WTC11 (cell line): ENCODE measurements around the gene NAALADL2. TPM values are rescaled to one million over a fixed set of nuclear protein-coding genes. Genes with fewer than 3 reads are reported as not detected.

ENCODE experiments used
- ATAC-seq: fragments of 200-7000 bp; cut with Tn5 transposase; 2 replicates; pipeline ENCODE4 v1.10.0; 2021; ENCODE audit warnings: mild to moderate bottlenecking, moderate library complexity
- CTCF ChIA-PET: fragments of 300-600 bp; sonication (Branson Sonifier 250); formaldehyde crosslinking; loops from one replicate; lab custom pipeline; 2021; ENCODE audit warnings: antibody characterized with exemption; lab: Charles Lee
- POLR2A ChIA-PET: fragments of 350-600 bp; sonication (Branson Sonifier 250); formaldehyde crosslinking; loops from one replicate; lab custom pipeline; 2021; ENCODE audit warnings: antibody characterized with exemption; lab: Charles Lee
- DNase-seq: peaks from one replicate; pipeline ENCODE4 v3.0.0; 2021; ENCODE audit warnings: low spot score
- H3K27ac Mint-ChIP-seq: 2 replicates; pipeline ENCODE4 v1.8.0; 2021; ENCODE audit warnings: mixed read lengths
- H3K27me3 Mint-ChIP-seq: 2 replicates; pipeline ENCODE4 v1.8.0; 2021; ENCODE audit warnings: low read depth, mild to moderate bottlenecking, moderate library complexity, mixed read lengths
- H3K36me3 Mint-ChIP-seq: 2 replicates; pipeline ENCODE4 v1.8.0; 2021; ENCODE audit warnings: mixed read lengths
- H3K4me1 Mint-ChIP-seq: 2 replicates; pipeline ENCODE4 v1.8.0; 2022; ENCODE audit warnings: mixed read lengths
- H3K4me3 Mint-ChIP-seq: 2 replicates; pipeline ENCODE4 v1.8.0; 2021; ENCODE audit warnings: mild to moderate bottlenecking, moderate library complexity, mixed read lengths
- H3K9me3 Mint-ChIP-seq: 2 replicates; pipeline ENCODE4 v1.8.0; 2021; ENCODE audit warnings: mixed read lengths
- ARID4B ChIP-seq: sonication (generic); formaldehyde crosslinking; IDR thresholded peaks from 2 replicates; pipeline ENCODE4 v1.8.0; 2023; ENCODE audit warnings: missing genetic modification reagents, mild to moderate bottlenecking, borderline replicate concordance
- ATF3 ChIP-seq: sonication (generic); formaldehyde crosslinking; conservative IDR thresholded peaks from 2 replicates; pipeline ENCODE4 v1.8.1; 2022; ENCODE audit warnings: mild to moderate bottlenecking, missing genetic modification reagents
- E2F1 ChIP-seq: sonication (generic); formaldehyde crosslinking; IDR thresholded peaks from 2 replicates; pipeline ENCODE4 v1.8.0; 2022; ENCODE audit warnings: mild to moderate bottlenecking, missing genetic modification reagents
- ESRRA ChIP-seq: sonication (generic); formaldehyde crosslinking; IDR thresholded peaks from 2 replicates; pipeline ENCODE4 v1.8.1; 2022; ENCODE audit warnings: mild to moderate bottlenecking, missing genetic modification reagents, borderline replicate concordance
- HMGXB4 ChIP-seq: sonication (generic); formaldehyde crosslinking; IDR thresholded peaks from 2 replicates; pipeline ENCODE4 v1.8.1; 2023; ENCODE audit warnings: mild to moderate bottlenecking, moderate library complexity, missing genetic modification reagents
- JUN ChIP-seq: sonication (generic); formaldehyde crosslinking; IDR thresholded peaks from 2 replicates; pipeline ENCODE4 v1.8.0; 2023; ENCODE audit warnings: mild to moderate bottlenecking, missing genetic modification reagents
- KAT7 ChIP-seq: sonication (generic); formaldehyde crosslinking; IDR thresholded peaks from 2 replicates; pipeline ENCODE4 v1.8.1; 2023; ENCODE audit warnings: missing genetic modification reagents, mild to moderate bottlenecking, borderline replicate concordance
- MXD4 ChIP-seq: fragments of 250-450 bp; sonication (Bioruptor Pico); IDR thresholded peaks from 2 replicates; pipeline ENCODE4 v1.8.0; 2021; ENCODE audit warnings: mild to moderate bottlenecking, moderate library complexity, borderline replicate concordance
- NFE2L1 ChIP-seq: sonication (generic); formaldehyde crosslinking; IDR thresholded peaks from 2 replicates; pipeline ENCODE4 v1.8.1; 2023; ENCODE audit warnings: missing genetic modification reagents
- PREB ChIP-seq: sonication (generic); formaldehyde crosslinking; IDR thresholded peaks from 2 replicates; pipeline ENCODE4 v1.8.1; 2022; ENCODE audit warnings: mild to moderate bottlenecking, missing genetic modification reagents, moderate library complexity, borderline replicate concordance
- PRRX2 ChIP-seq: fragments of 250-450 bp; sonication (Bioruptor Pico); IDR thresholded peaks from 2 replicates; pipeline ENCODE4 v1.8.0; 2021; ENCODE audit warnings: mild to moderate bottlenecking
- RELA ChIP-seq: sonication (generic); formaldehyde crosslinking; IDR thresholded peaks from 2 replicates; pipeline ENCODE4 v1.8.1; 2022; ENCODE audit warnings: missing genetic modification reagents, mild to moderate bottlenecking, borderline replicate concordance
- SMAD3 ChIP-seq: sonication (generic); formaldehyde crosslinking; IDR thresholded peaks from 2 replicates; pipeline ENCODE4 v1.8.0; 2022; ENCODE audit warnings: missing genetic modification reagents, mild to moderate bottlenecking, borderline replicate concordance
- USF1 ChIP-seq: sonication (generic); formaldehyde crosslinking; IDR thresholded peaks from 2 replicates; pipeline ENCODE4 v1.8.0; 2022; ENCODE audit warnings: mild to moderate bottlenecking, missing genetic modification reagents
- ZBTB43 ChIP-seq: sonication (generic); formaldehyde crosslinking; IDR thresholded peaks from 2 replicates; pipeline ENCODE4 v1.8.1; 2023; ENCODE audit warnings: mild to moderate bottlenecking, missing genetic modification reagents
- ZNF232 ChIP-seq: sonication (generic); formaldehyde crosslinking; IDR thresholded peaks from 2 replicates; pipeline ENCODE4 v1.8.0; 2022; ENCODE audit warnings: mild to moderate bottlenecking, missing genetic modification reagents
- ZNF263 ChIP-seq: sonication (generic); formaldehyde crosslinking; IDR thresholded peaks from 2 replicates; pipeline ENCODE4 v1.8.1; 2022; ENCODE audit warnings: low read depth, mild to moderate bottlenecking, moderate library complexity, missing genetic modification reagents
- ZNF423 ChIP-seq: fragments of 250-450 bp; sonication (Bioruptor Pico); IDR thresholded peaks from 2 replicates; pipeline ENCODE4 v2.1.2; 2022; ENCODE audit warnings: mild to moderate bottlenecking, moderate library complexity
- ZSCAN18 ChIP-seq: fragments of 250-450 bp; sonication (Bioruptor Pico); IDR thresholded peaks from 2 replicates; pipeline ENCODE4 v2.1.2; 2022; ENCODE audit warnings: mild to moderate bottlenecking, moderate library complexity
- total RNA-seq: library from RNA; stranded (reverse); gene quantifications from 3 replicates; pipeline ENCODE4 v1.2.3, GENCODE V29; 2021

Gene NAALADL2
- total RNA-seq, 1 experiment from 2014 or later = 1.2 TPM

- ChIA-PET CTCF (no interaction called here), POLR2A (no interaction called here)
- no peak for ATAC-seq
- DNase-seq = no peak
- TF ChIP-seq RELA (CRISPR knock-in tag) (no peak), KAT7 (CRISPR knock-in tag) (no peak), ZSCAN18 (CRISPR knock-in tag) (no peak), USF1 (CRISPR knock-in tag) (no peak), PREB (CRISPR knock-in tag) (no peak), ZNF423 (no peak), HMGXB4 (CRISPR knock-in tag) (no peak), ATF3 (CRISPR knock-in tag) (no peak), ZNF263 (CRISPR knock-in tag) (no peak), JUN (CRISPR knock-in tag) (no peak), SMAD3 (CRISPR knock-in tag) (no peak), E2F1 (CRISPR knock-in tag) (no peak)
- Mint-ChIP-seq H3K27me3 (no peaks in the 10 kb centered on the region), H3K36me3 (no peaks in the 10 kb centered on the region), H3K27ac (no peak overlapping the region), H3K9me3 (0 out of 2 replicates have a peak, but pooled peaks cover 3% of the 10 kb centered on the region), H3K4me1 (peaks cover 7% of the 10 kb centered on the region), H3K4me3 (no peak overlapping the region)
These were observed 436.4 kb downstream of the NAALADL2 start for GRCh38 chr3:175295248-175296130.

- no peaks in the 10 kb centered on the region for H3K36me3 Mint-ChIP-seq
- H3K27me3 Mint-ChIP-seq = no peaks in the 10 kb centered on the region
- no peak overlapping the region for H3K4me3 Mint-ChIP-seq
- ChIA-PET CTCF (no interaction called here), POLR2A (no interaction called here)
- 0 out of 2 replicates have a peak, but pooled peaks cover 3% of the 10 kb centered on the region for H3K9me3 Mint-ChIP-seq
- no peak for ATAC-seq
- no peak overlapping the region for H3K27ac Mint-ChIP-seq
- peaks cover 7% of the 10 kb centered on the region for H3K4me1 Mint-ChIP-seq
- no peak for DNase-seq
- TF ChIP-seq MXD4 = no peak
- TF ChIP-seq ESRRA (CRISPR knock-in tag) = no peak
- TF ChIP-seq ZBTB43 (CRISPR knock-in tag) = no peak
- TF ChIP-seq PRRX2 = no peak
- no peak for TF ChIP-seq NFE2L1
- TF ChIP-seq ZNF232 = no peak
- TF ChIP-seq ARID4B (CRISPR knock-in tag) = no peak
These were observed 438.1 kb downstream of the NAALADL2 start for GRCh38 chr3:175297216-175297615.
